T-helper 1 cell treated with Interleukin-12 subunit alpha and Interleukin-12 subunit beta and Interleukin-4 antibody, amounts not matched to agents 30 μg/mL and 1 μg/mL, for 36 hours (primary cell): Measurements from ENCODE around the gene ACAD9.
"Not testable (repeated sequence)": the region's sequence is repeated elsewhere in the genome, so short reads cannot be mapped to it uniquely, and the experiment has no call there.

Experiments
- H3K27ac Mint-ChIP-seq: one replicate; pipeline ENCODE4 v1.8.0; 2021; ENCODE audit warnings: mild to moderate bottlenecking, mixed read lengths
- H3K27me3 Mint-ChIP-seq: one replicate; pipeline ENCODE4 v1.8.0; 2021; ENCODE audit warnings: low read depth, mixed read lengths
- H3K36me3 Mint-ChIP-seq: one replicate; pipeline ENCODE4 v1.8.0; 2021; ENCODE audit warnings: low read depth, mixed read lengths
- H3K4me1 Mint-ChIP-seq: one replicate; pipeline ENCODE4 v1.8.0; 2021; ENCODE audit warnings: low read depth, mixed read lengths
- H3K4me3 Mint-ChIP-seq: one replicate; pipeline ENCODE4 v1.8.0; 2021; ENCODE audit warnings: mild to moderate bottlenecking, moderate library complexity, mixed read lengths
- H3K9me3 Mint-ChIP-seq: one replicate; pipeline ENCODE4 v1.8.0; 2021; ENCODE audit warnings: mixed read lengths

ACAD9 gene

DNA sequence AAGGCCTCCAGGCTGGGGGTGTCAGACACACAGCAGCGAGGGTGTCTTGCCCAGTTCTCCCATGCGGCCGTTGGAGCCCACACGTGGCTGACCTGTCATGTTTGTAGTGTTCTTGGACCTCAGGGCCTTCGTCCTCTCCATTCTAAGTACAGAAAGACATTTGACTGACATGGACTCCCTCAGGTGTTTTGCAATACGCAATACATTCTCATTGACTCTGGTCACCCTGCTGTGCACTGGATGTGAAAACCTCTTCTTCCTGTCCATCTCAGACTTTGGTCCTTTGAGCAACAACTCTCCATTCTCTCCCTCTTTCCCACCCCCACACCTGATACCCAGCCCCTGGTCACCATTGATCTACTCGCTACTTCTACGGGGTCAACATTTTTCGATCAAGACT, 28.9 kb upstream of the ACAD9 start:
- peaks cover 20% of the 10 kb centered on the region for H3K9me3 Mint-ChIP-seq
- no peak overlapping the region for H3K27ac Mint-ChIP-seq

DNA sequence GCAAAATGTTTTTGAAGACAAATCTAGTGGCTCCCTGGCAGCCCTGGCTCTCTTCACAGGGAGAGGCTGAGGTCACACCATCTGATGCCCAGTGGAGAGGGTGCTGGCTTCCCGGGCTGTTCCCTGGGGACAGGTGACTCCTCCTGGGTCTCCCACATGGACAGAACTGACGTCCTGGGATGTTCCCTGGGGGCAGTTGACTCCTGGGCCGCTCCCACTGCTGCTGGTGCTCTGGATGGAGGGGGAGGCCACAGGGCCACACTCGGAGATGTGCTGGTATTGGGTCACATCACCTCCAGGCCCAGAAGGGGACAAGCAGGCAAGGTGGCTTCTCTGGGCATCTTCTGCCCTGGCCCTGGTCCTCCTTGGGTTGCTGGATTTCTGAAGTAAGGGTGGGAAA, 27.8 kb upstream of the ACAD9 start:
- peaks cover 27% of the 10 kb centered on the region for H3K9me3 Mint-ChIP-seq

More for the DNA sequence above, 28.9 kb upstream of the ACAD9 start:
- Mint-ChIP-seq H3K4me3 (no peak overlapping the region), H3K36me3 (no peaks in the 10 kb centered on the region), H3K27me3 (no peaks in the 10 kb centered on the region), H3K4me1 (peaks cover 6% of the 10 kb centered on the region)

GRCh38 chr3:128853826-128854225, 25.6 kb upstream of the ACAD9 start:
- Mint-ChIP-seq H3K9me3 (peaks cover 45% of the 10 kb centered on the region), H3K4me3 (no peak overlapping the region), H3K27ac (no peak overlapping the region), H3K27me3 (no peaks in the 10 kb centered on the region), H3K36me3 (peaks cover 4% of the 10 kb centered on the region), H3K4me1 (peaks cover 2% of the 10 kb centered on the region)

More for the DNA sequence above, 27.8 kb upstream of the ACAD9 start:
- Mint-ChIP-seq H3K4me1 (peaks cover 2% of the 10 kb centered on the region), H3K4me3 (no peak overlapping the region), H3K36me3 (no peaks in the 10 kb centered on the region), H3K27me3 (no peaks in the 10 kb centered on the region), H3K27ac (no peak overlapping the region)

GRCh38 chr3:128854475-128854874, 24.9 kb upstream of the ACAD9 start:
- Mint-ChIP-seq H3K9me3 (peaks cover 51% of the 10 kb centered on the region), H3K36me3 (peaks cover 7% of the 10 kb centered on the region), H3K27me3 (no peaks in the 10 kb centered on the region), H3K4me1 (peaks cover 2% of the 10 kb centered on the region), H3K4me3 (no peak overlapping the region), H3K27ac (no peak overlapping the region)

GRCh38 chr3:128855569-128855968, 23.9 kb upstream of the ACAD9 start:
- peaks cover 2% of the 10 kb centered on the region for H3K4me1 Mint-ChIP-seq
- H3K9me3 Mint-ChIP-seq: peaks cover 61% of the 10 kb centered on the region
- peaks cover 7% of the 10 kb centered on the region for H3K36me3 Mint-ChIP-seq
- H3K4me3 Mint-ChIP-seq: no peak overlapping the region
- H3K27ac Mint-ChIP-seq: no peak overlapping the region
- no peaks in the 10 kb centered on the region for H3K27me3 Mint-ChIP-seq

DNA sequence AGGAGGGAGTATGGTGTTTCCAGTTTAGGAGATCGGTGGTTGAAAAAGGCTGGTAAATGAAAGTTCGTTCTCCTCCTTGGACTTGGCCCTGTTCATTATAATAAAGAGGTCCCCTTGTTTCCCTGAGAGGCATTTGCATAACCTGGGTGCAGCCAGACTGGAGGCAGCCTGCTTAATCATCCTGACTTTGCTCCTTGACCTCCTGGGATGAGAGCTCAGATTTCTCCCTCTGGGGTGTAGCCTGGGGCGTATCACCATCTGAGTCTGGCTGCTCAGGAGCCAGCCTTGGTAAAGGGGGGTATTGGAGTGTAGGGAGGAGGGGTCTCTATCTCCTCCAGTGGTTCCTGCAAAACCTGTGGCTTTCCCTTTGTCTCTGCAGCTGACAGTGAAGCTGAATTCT, 21.3 kb upstream of the ACAD9 start:
- no peak overlapping the region for H3K27ac Mint-ChIP-seq
- H3K4me1 Mint-ChIP-seq: no peaks in the 10 kb centered on the region
- H3K36me3 Mint-ChIP-seq: peaks cover 11% of the 10 kb centered on the region
- peaks cover 73% of the 10 kb centered on the region for H3K9me3 Mint-ChIP-seq
- no peak overlapping the region for H3K4me3 Mint-ChIP-seq
- H3K27me3 Mint-ChIP-seq: no peaks in the 10 kb centered on the region

DNA sequence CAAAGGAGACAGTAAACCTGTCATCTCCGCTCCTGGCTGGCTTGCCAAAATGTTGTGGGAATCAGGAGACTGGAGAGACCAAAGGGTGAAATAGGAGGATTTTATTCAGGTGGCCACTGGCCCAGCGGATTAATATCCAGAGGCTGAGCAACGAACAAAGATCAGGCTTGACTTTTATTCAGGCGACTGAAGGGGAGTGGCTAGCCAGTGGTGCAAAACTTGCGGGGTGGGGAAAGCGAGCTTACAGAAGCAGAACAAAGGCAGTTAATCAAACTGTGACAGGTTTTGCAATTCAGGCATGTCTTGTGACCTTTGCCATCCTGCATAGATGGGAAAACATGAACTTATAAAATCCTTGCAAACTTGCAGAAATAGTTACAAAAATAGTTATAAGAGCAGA, 19.8 kb upstream of the ACAD9 start:
- H3K27me3 Mint-ChIP-seq: no peaks in the 10 kb centered on the region
- H3K27ac Mint-ChIP-seq: no peak overlapping the region
- H3K4me1 Mint-ChIP-seq: no peaks in the 10 kb centered on the region

DNA sequence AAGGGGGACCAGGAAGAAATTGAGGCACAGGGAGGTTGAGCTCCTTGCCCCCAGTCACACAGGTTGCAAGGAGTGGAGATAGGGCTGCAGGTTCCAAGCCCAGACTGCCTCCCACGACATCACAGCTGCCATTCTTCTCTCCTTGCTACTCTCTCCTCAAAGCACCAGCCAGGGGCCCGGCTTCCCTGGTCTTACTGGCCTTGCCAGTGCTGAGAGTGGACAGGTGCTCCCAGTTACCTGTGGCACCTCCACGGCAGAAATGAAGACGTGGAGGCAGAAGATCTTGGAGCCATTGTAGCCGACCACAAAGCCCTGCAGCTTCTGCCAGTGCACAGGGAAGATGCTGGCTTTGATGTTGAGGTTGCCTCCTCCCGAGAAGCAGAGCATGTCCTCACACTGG, 17.9 kb upstream of the ACAD9 start:
- H3K27me3 Mint-ChIP-seq: no peaks in the 10 kb centered on the region
- no peaks in the 10 kb centered on the region for H3K4me1 Mint-ChIP-seq
- peaks cover 46% of the 10 kb centered on the region for H3K9me3 Mint-ChIP-seq
- H3K36me3 Mint-ChIP-seq: peaks cover 12% of the 10 kb centered on the region
- no peak overlapping the region for H3K27ac Mint-ChIP-seq
- H3K4me3 Mint-ChIP-seq: no peak overlapping the region

More for the DNA sequence above, 19.8 kb upstream of the ACAD9 start:
- H3K36me3 Mint-ChIP-seq: peaks cover 11% of the 10 kb centered on the region
- H3K9me3 Mint-ChIP-seq: peaks cover 62% of the 10 kb centered on the region
- H3K4me3 Mint-ChIP-seq: no peak overlapping the region

DNA sequence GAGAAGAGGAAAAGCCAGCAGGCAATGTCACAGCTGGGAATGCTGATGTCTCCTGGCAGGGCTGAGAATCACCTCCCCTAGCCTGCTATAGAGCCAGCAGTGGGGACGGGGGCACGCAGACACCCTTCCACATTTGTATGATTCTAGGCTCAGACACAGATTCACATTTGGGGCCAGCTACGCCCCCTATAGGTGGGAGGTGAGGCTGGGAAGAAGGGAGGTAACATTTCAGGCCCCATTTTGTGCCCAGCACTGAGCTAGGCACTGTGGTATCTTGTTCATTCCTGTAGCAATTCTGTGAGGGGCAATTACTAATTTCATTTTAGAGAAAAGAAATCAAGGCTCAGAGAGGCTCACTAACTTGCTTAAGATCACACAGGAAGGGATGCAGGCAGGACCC, 15.9 kb upstream of the ACAD9 start:
- Mint-ChIP-seq H3K4me3 (no peak overlapping the region), H3K27me3 (no peaks in the 10 kb centered on the region), H3K27ac (no peak overlapping the region), H3K36me3 (peaks cover 9% of the 10 kb centered on the region), H3K4me1 (peaks cover 2% of the 10 kb centered on the region), H3K9me3 (peaks cover 31% of the 10 kb centered on the region)

GRCh38 chr3:128864351-128864811, 15.0 kb upstream of the ACAD9 start:
- H3K4me1 Mint-ChIP-seq: peaks cover 2% of the 10 kb centered on the region
- H3K27ac Mint-ChIP-seq: no peak overlapping the region
- no peak overlapping the region for H3K4me3 Mint-ChIP-seq

GRCh38 chr3:128864849-128865804, 14.3 kb upstream of the ACAD9 start:
- not testable (repeated sequence) for H3K4me3 Mint-ChIP-seq, H3K4me1 Mint-ChIP-seq, H3K36me3 Mint-ChIP-seq, H3K27ac Mint-ChIP-seq, H3K27me3 Mint-ChIP-seq
- peaks cover 16% of the 10 kb centered on the region for H3K9me3 Mint-ChIP-seq

More at GRCh38 chr3:128864351-128864811, 15.0 kb upstream of the ACAD9 start:
- H3K27me3 Mint-ChIP-seq: no peaks in the 10 kb centered on the region
- H3K36me3 Mint-ChIP-seq: peaks cover 5% of the 10 kb centered on the region
- peaks cover 23% of the 10 kb centered on the region for H3K9me3 Mint-ChIP-seq

- H3K27ac Mint-ChIP-seq: no peak overlapping the region
- no peaks in the 10 kb centered on the region for H3K27me3 Mint-ChIP-seq
- H3K9me3 Mint-ChIP-seq: no peaks in the 10 kb centered on the region
Measured at GRCh38 chr3:128867200-128868125, 12.0 kb upstream of the ACAD9 start.

GRCh38 chr3:128870347-128870746, 9.1 kb upstream of the ACAD9 start:
- Mint-ChIP-seq H3K9me3 (no peaks in the 10 kb centered on the region), H3K27me3 (peaks cover under 1% of the 10 kb centered on the region), H3K4me3 (no peak overlapping the region)

More at GRCh38 chr3:128867200-128868125, 12.0 kb upstream of the ACAD9 start:
- Mint-ChIP-seq H3K4me3 (no peak overlapping the region), H3K4me1 (peaks cover 2% of the 10 kb centered on the region), H3K36me3 (peaks cover 2% of the 10 kb centered on the region)

GRCh38 chr3:128872282-128872681, 7.1 kb upstream of the ACAD9 start:
- Mint-ChIP-seq H3K4me3 (no peak overlapping the region), H3K27ac (no peak overlapping the region), H3K9me3 (no peaks in the 10 kb centered on the region), H3K36me3 (no peaks in the 10 kb centered on the region), H3K27me3 (peaks cover 2% of the 10 kb centered on the region), H3K4me1 (peaks cover 12% of the 10 kb centered on the region)

More at GRCh38 chr3:128870347-128870746, 9.1 kb upstream of the ACAD9 start:
- Mint-ChIP-seq H3K4me1 (peaks cover 2% of the 10 kb centered on the region), H3K36me3 (no peaks in the 10 kb centered on the region), H3K27ac (no peak overlapping the region)
